ENCODE data around the gene RPSA. TPM values are rescaled to one million over a fixed set of nuclear protein-coding genes. Genes with fewer than 3 reads are reported as not detected.

Gene RPSA
- total RNA-seq, 1 experiment from 2014 or later: 2,077 TPM

- H4K5ac ChIP-seq (ENCODE audit: insufficient read length, low read depth, low read length): no peak overlapping the region
- no peak overlapping the region for H3K56ac ChIP-seq (ENCODE audit: insufficient read length, low read depth, low read length)
- H3K9ac ChIP-seq (ENCODE audit: extremely low read depth, insufficient read length, low read length): peak overlapping the region; percentile 24
- peaks cover 9% of the 10 kb centered on the region for H3K23me2 ChIP-seq (ENCODE audit: insufficient read length, low read depth, low read length, poor library complexity, severe bottlenecking)
- H2AK5ac ChIP-seq (ENCODE audit: insufficient read length, low read length): no peak overlapping the region
- no peak overlapping the region for H3K14ac ChIP-seq (ENCODE audit: insufficient read depth, low read length)
- H3T11ph ChIP-seq (ENCODE audit: low read length): no peak overlapping the region
- no peak overlapping the region for H4K8ac ChIP-seq (replicated peaks; ENCODE audit: insufficient read length, low read depth, low read length)
- no peak overlapping the region for H2BK15ac ChIP-seq (ENCODE audit: low read depth, low read length)
- no peak overlapping the region for H3K23ac ChIP-seq (ENCODE audit: insufficient read length, low read depth, low read length)
- H3K4ac ChIP-seq (ENCODE audit: low read depth, low read length): no peak overlapping the region
- H2BK20ac ChIP-seq (ENCODE audit: low read depth, low read length, poor library complexity, severe bottlenecking): no peak overlapping the region
- H3K27ac ChIP-seq (ENCODE audit: insufficient read length, low read depth, low read length): no peak overlapping the region
- Mint-ChIP-seq H3K36me3 (ENCODE audit: insufficient read depth in 1 of 3, low read depth in 3 of 3) (peaks cover 59 to 79% (median 72%) of the 10 kb centered on the region in 3 experiments), H3K27ac (peak overlapping the region; percentile 83 to 96 (median 96); a peak in 6 of 7 replicates), H3K4me1 (peaks cover 33 to 37% of the 10 kb centered on the region in 2 experiments), H3K27me3 (ENCODE audit: low read depth) (peaks cover 5% of the 10 kb centered on the region), H3K4me3 (peak overlapping the region; percentile 39 to 64; a peak in 3 of 5 replicates), H3K9me3 (no peaks in the 10 kb centered on the region; a peak in 1 of 5 replicates)
- H4K91ac ChIP-seq (ENCODE audit: insufficient read length, low read depth, low read length): no peak overlapping the region
- H4K20me1 ChIP-seq (ENCODE audit: control insufficient read depth, insufficient read depth, insufficient read length): no peaks in the 10 kb centered on the region
- peaks cover 3% of the 10 kb centered on the region for H3K4me1 ChIP-seq (ENCODE audit: insufficient read depth, low read length)
- no peak for TF ChIP-seq CTCF (conservative IDR thresholded peaks at IDR 0.05)
- H2AFZ ChIP-seq (ENCODE audit: low read length): no peak overlapping the region
- no peak overlapping the region for H2BK5ac ChIP-seq (ENCODE audit: insufficient read length, low read length)
- H3K4me2 ChIP-seq (ENCODE audit: insufficient read depth, insufficient read length, low read length): no peak overlapping the region
- H3K79me2 ChIP-seq (ENCODE audit: insufficient read depth, low read length): peaks cover 12% of the 10 kb centered on the region; the same call in 1 of the 2 replicates
- no peak overlapping the region for H2BK120ac ChIP-seq (ENCODE audit: low read depth, low read length, poor library complexity, severe bottlenecking)
- no CpG with 5 or more reads among the region's 7 CpGs for WGBS (ENCODE audit: extremely low coverage, insufficient read length, low lambda C conversion rate)
- H3K18ac ChIP-seq (ENCODE audit: insufficient read length, low read depth, low read length): no peak overlapping the region
- no peak for DNase-seq
- no peaks in the 10 kb centered on the region for H3K79me1 ChIP-seq (ENCODE audit: insufficient read depth, low read depth, low read length, poor library complexity, severe bottlenecking)
- no peaks in the 10 kb centered on the region for H3K9me3 ChIP-seq (ENCODE audit: control insufficient read depth, low read depth, low read length)
- H2BK12ac ChIP-seq (ENCODE audit: insufficient read length, low read depth, low read length): no peak overlapping the region
- H3K27me3 ChIP-seq (ENCODE audit: insufficient read depth, low read length): no peaks in the 10 kb centered on the region
Measured at GRCh38 chr3:39409514-39410136, 3.1 kb downstream of the RPSA start.
